ENCODE measurements around the gene RELCH.

DNA sequence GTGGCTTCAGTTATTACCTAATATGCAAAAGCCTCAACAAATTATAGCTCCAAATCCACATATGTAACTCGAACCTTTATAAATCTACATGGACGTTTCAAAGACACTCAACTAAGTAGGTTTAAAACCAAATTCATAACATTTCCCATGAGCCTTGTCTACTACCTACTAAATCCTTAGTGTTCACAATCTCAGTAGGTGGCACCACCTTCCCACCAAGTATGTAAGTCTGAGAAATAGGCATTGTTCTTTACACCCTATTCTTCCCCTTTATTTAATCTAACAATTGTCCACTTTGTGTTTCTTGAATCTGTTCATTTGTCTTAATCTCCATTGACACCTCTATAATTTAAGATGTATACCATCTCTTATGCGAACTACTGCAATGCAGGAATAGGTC, 4.8 kb upstream of the RELCH start:
- TF ChIP-seq POLR2A (IDR thresholded peaks at IDR 0.05): no peak
- TF ChIP-seq, protein P1, sequence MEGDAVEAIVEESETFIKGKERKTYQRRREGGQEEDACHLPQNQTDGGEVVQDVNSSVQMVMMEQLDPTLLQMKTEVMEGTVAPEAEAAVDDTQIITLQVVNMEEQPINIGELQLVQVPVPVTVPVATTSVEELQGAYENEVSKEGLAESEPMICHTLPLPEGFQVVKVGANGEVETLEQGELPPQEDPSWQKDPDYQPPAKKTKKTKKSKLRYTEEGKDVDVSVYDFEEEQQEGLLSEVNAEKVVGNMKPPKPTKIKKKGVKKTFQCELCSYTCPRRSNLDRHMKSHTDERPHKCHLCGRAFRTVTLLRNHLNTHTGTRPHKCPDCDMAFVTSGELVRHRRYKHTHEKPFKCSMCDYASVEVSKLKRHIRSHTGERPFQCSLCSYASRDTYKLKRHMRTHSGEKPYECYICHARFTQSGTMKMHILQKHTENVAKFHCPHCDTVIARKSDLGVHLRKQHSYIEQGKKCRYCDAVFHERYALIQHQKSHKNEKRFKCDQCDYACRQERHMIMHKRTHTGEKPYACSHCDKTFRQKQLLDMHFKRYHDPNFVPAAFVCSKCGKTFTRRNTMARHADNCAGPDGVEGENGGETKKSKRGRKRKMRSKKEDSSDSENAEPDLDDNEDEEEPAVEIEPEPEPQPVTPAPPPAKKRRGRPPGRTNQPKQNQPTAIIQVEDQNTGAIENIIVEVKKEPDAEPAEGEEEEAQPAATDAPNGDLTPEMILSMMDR (IDR thresholded peaks at IDR 0.05): no peak

Data from uterus (tissue), 2 donors.